ENCODE measurements around the gene PARD6G.
"Not testable (repeated sequence)": the region's sequence is repeated elsewhere in the genome, so short reads cannot be mapped to it uniquely, and the experiment has no call there.

Gene PARD6G

DNA sequence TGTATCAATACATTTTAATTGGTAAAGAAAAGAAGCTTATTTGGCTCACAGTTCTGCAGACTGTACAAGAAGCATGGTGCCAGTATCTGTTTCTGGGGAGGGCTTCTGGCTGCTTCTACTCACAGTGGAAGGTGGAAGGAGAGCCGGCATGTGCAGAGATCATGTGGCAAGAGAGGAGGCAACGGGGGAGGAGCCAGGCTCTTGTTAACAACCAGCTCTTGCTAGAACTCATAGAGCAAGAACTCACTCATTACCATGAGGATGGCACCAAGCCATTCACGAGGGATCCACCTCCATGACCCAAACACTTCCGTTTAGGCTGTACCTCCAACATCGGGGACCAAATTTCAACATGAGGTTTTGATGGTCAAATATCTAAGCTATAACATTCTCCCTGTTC lies 7.5 kb downstream of the PARD6G start:
- no peak for DNase-seq

DNA sequence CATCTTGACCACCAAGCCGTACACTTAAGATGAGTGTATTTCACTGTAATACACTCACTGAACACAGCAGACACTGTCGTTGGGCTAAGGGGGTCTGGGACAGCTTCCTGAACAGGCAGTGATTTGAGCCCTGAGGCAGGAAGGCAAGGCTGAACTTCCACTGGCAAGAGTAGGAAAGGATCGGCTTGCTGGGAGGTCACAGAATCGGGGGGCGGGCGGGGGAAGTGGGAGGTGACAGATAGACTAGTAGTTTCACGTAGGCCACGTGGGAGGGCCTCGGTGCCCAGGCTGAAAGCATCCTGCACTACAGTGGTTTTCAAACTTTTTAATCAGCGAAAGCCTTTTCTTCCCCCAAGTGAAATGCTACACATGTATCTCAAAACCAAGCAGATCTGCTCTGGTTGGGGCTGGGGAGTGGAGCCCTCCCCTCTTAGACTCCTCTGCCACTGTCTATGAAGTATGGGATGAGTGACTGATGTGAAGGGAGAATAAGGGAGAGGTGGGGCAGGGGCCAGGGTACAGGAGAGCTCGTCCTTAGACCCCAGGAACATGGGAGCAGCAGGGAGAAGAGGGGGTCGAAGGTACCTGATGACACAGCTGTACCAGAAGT lies 8.6 kb downstream of the PARD6G start:
- DNase-seq = no peak

DNA sequence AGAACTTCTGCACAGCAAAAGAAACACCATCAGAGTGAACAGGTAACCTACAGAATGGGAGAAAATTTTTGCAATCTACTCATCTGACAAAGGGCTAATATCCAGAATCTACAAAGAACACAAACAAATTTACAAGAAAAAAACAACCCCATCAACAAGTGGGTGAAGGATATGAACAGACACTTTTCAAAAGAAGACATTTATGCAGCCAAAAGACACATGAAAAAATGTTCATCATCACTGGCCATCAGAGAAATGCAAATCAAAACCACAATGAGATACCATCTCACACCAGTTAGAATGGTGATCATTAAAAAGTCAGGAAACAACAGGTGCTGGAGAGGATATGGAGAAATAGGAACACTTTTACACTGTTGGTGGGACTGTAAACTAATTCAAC lies 9.8 kb downstream of the PARD6G start:
- DNase-seq = not testable (repeated sequence)

DNA sequence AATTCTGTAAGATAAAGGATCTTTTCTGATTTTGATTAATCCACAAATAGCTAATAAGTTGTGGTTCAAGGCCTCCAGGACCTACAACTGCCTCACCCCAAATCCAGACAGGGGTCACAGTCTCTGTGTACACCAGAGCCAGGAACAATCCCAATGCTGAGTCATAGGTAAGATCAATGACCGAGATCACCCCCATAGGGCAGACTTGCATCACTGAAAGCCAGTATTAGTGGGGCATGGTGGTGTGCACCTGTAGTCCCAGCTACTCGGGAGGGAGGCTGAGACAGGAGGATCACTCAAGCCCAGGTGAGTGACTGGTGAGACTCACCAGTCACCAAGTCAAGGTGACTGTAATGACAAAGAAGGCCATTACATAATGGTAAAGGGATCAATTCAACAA lies 12.9 kb downstream of the PARD6G start:
- no peak for DNase-seq

DNA sequence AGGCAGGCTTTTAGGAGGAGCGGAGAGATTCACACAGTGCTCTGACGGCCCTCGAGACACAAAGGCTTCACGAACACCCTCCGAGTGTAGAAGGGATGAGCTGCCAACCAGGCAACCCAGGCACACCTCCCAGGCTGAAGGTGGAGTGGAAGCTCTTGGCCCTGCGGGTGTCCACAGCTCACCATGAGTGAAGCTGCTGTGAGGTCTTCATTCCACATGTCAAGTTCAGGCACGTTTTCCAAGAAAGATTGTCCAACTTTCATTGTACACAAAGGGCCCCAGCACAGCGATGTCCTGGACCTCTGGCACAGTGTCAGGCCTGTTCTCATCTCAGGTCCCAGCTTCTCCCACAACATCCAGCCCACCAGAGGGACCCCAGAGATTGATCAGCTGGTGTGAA lies 13.4 kb downstream of the PARD6G start:
- no peak for DNase-seq

DNA sequence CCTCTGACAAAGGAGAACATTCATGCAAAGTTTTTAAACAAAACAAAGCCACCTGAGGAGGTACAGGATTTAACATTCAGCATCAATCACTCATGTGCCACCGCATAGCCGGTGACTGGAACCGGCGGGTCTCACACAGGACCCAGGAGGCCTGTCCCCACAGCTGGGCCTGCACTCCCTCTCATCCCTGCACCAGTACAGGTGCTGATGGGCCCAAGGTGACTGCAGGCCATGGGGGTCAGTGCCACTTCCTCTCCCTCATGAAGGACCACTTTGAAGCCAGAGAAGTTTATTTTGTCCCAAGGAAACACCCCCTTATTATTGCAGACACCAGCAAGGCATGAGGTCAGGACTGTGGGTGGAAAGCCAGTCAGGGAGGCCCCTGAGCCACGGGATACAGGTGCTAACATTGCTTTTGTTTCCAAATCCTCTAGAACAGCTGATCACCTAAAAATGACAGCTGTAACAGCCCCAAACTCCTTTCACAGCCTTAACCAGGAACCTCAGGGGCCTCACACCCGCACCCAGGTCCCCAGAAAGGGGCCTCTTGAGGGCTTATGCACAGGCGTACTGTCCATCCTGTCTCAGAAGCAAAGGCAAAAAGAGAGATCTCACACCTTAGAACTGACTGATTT lies 14.0 kb downstream of the PARD6G start:
- no peak for DNase-seq

DNA sequence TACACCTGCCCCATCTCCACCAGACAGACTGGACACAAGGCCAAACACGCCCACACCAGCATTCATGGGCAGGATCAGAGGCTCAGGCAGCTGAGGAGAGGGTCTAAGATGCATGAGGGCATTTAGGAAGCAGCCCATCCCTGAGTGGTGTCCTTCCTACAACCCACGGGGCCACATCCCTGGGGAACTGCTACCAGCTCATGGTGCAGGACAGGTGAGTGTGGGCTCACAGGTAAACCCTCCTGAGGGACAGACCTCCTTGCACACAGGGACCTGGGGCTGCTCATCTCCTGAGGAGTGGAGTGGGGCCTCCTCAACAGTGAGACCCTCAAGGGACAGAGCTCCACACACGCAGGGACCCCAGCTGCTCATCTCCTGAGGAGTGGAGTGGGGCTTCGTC lies 14.6 kb downstream of the PARD6G start:
- no peak for DNase-seq

DNA sequence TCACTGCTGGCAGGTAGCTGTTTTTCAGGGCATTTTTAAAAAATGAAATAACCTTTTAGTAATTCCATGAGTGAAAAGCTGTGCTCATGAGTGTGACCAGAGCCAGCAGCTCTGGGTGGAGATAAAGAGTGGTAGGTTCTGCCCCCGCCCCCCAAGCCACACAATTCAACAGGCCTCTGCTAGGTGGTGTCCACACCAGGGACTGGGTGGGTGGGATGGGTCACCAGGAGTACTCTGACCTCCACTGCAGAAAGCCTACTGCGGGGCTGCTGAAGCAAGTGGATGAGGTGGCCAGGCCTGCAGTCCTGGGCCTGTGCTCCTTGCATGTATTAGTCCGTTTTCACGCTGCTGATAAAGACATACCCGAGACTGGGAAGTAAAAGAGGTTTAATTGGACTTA lies 15.3 kb downstream of the PARD6G start:
- no peak for DNase-seq

DNA sequence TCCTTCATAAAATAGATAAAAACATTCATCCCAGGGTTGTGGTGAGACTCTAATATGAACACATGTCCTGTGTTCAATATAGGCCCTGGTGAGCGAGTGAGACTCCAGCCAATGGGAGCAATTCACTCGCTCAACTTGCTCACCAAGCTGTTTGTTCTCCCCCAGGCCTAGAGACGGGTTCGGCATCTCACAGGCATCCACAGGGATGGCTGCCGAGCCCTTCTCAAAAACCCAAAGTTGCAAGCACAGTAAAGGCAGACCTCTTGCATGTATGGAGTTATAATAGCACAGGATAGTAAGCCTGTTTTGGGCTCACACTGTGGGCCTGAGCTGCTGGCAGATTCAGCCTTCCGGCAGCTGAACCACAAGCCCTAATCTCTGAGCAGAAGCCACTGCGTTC lies 15.7 kb downstream of the PARD6G start:
- DNase-seq = no peak

DNA sequence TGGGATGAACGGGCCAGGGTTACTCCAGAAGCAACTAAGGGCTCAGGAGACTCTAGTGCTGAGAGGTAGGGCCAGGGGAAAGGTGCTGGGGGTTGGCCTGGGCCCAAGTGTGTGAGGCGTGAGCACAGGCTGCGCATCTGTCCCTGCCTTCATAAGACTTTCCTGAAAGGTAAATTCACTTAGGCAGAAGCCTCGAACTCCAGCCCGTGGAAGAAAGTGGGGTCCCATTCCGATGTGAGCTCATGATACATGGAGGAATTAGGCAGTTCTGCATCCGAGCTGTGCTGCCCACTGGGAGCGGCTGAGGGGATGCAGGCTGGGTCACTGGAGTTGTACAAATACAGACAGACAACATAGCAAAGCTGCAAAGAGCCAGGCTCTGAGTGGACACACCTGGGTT lies 16.2 kb downstream of the PARD6G start:
- no peak for DNase-seq

DNA sequence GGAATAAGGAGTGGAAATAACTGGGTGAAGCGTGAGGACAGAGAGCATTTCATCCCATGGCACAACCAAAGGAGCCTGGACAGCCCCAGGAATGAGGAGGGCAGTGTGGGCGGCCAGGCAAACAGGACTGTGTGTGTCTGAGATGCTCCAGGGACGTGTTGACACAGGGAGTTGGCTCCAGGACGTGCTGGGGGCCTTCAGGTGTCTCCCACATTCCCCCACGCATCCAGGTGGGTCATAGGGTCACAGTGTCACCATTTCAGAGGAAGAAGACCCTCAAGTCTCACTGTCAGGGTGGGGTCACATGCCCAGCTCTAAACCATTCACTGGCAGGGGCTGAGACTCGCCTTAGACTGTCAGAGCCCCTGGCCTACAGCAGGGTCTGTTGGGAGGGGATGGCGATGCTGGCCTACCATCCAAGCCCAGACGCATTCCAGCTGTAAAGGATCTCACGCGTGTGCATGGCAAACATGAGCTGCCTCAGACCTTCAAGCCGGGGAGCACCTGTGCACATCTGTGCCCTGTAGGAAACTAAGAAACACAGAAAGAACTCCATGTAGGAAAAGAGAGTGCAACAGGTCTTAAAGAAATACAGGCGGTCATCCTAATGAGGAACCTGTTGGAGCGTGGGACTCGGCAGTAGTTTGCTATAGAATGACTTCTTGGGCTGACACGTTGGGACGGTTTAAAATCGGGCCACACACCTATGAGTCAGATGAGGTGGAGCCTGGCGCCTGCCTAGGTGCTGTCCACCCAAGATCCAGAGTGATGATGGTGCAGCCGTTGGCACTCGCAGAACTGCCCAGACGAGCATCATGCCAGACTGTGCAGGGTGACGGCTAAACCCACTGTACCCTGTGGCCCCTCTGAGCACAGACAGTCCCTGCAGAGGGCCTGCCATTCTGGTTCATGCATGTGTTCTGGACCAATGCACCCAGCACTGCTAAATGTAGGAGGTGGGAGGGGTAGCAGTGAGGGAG lies 17.3 kb downstream of the PARD6G start:
- no peak for DNase-seq

DNA sequence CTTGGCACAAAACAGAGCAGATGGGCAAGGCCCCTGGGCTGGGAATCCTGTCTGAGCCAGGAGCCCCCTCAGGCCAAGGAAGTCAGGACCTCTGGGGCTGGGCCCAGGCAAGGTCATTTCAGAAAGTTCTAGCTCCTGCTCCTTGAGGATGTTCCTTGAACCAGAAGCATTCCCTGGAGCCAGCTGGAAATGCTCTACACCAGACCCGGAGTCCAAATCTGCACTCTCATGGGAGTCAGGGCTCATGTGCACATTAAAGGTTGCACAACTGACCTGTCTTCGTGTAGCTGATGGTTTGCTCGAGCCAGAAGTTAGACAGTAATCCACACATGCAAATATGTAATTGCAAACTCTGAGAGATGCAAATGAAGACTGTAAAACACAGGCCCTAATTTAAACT lies 18.0 kb downstream of the PARD6G start:
- DNase-seq = no peak

DNA sequence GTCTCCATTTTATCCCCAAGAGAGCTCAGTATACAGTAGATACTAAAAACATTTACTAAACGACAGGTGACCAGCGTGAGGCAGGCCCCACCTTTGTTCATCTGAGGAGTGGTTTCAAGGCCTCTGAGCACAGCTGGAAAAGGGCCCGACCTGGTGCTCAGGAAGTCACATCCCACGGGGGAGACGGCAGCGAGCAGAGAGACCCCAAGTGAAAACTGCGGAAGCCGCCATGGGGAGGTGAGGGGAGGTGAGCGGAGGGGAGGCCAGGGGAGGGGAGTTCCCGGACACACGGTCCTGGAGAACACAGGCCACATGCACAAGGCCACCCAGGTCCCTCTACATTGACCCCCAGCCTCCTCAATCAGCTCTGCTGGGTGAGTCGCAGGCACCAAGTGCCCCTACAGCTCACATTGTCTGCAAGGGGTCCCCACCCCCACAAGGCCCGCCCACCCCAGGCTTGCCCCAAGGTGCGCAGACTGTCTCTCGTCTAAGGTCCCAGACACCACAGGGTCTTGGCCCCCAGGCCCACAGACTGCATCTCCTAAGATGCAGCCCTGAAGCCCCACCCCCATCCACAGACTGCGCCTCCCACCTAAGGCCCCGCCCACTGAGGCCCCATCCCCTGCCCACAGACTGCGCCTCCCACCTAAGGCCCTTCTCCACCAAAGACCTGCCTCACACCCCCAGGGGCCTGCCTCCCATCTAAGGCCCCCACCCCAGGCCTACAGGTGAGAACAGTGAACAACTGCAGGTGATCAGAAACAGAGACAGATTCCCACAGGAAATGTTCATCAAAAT lies 19.1 kb downstream of the PARD6G start:
- no peak for DNase-seq

DNA sequence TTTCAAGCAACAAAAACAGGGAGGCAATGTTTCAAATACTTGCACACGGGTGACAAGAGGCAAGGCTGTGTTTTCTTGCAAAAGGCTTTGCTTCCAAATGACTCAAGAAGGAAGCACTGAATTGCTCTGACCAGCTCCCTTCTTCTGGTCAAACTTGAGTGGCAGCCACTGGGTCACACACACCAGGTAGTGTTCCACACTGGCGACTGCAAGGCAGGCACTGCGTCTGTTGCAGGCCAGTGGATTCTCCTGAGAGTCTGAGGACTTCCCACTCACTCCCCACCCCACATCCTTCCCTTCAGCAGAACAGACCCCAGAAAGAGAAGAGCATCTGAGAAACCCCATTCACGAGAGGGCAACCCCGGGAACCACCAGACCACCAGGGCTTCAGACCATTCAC lies 19.8 kb downstream of the PARD6G start:
- DNase-seq = no peak

DNA sequence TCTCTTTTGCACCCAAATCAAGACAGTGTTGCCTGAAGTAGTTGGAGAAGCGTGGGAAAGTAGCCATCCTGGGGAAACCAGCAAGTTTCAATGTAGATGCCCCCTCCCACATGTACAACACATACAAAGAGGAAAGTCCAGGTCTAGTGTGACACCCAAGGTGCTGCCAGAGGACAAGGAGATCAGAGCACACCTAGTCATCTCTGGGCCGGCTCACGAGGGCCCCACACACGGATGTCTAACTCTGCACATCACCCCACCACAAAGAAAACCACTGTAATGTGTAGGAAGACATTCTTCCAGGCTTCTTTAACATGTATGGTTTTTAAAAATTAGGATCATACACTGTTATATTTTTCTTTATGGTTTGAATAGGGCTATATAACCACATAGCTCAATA lies 21.6 kb downstream of the PARD6G start:
- no peak for DNase-seq

DNA sequence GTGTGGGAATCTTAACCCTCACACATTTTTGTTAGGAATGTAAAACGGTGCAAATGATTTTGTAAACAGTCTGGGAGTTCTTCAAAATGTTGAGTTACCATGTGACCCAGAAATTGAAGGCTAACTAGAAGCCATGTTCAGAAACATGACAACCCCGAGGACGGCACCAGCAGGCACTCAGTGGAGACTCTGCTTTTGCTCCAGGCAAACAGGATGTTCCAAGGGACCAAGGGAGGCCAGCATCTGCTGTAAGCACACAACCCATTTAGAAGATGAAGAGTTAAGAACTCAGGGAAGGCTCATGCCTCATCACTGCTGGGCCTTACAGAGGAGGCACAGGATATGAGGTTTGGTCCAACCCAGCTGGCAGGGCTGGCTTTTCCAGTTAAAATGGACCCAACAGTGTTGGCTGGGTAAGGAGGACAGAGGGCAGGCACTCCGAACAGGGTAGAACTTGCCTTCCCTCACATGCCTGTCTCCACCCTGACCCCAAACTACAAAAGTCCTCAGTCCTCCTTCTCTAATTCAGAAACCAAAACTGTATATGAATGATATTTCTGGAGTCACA lies 23.6 kb downstream of the PARD6G start:
- DNase-seq = no peak

DNA sequence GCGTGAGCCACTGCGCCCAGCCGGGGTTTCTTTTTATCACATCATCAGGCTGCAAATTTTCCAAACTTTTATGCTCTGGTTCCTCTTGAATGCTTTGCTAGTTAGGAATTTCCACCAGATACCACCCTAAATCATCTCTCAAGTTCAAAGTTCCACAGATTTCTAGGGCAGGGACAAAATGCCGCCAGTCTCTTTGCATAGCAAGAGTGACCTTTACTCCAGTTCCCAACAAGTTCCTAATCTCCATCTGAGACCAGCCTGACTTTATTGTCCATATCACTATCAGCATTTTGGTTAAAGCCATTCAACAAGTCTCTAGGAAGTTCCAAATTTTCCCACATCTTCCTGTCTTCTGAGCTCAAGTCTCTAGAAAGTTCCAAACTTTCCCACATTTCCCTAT lies 27.8 kb downstream of the PARD6G start:
- DNase-seq = not testable (repeated sequence)

DNA sequence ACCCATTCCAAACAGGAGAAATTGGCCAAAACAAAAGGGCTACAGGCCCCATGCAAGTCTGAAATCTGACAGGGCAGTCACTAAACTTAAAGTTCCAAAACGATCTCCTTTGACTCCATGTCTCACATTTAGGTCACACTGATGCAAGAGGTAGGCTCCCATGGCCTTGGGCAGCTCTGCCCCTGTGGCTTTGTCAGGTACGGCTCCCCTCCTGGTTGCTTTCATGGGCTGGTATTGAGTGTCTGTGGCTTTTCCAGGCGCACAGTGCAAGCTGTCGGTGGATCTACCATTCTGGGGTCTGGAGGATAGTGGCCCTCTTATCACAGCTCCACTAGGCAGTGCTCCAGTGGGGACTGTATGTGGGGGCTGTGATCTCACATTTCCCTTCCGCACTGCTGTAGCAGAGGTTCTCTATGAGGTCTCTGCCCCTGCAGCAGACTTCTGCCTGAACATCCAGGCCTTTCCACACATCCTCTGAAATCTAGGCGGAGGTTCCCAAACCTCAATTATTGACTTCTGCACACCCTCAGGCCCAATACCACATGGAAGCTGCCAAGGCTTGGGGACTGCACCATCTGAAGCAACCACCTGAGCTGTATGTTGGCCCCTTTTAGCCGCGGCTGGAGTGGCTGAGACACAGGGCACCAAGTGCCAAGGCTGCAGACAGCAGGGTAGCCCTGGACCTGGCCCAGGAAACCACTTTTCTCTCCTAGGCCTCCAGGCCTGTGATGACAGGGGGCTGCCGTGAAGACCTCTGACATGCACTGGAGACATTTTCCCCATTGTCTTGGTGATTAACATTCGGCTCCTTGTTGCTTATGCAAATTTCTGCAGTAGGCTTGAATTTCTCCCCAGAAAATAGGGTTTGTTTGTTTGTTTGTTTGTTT lies 28.7 kb downstream of the PARD6G start:
- DNase-seq = no peak

DNA sequence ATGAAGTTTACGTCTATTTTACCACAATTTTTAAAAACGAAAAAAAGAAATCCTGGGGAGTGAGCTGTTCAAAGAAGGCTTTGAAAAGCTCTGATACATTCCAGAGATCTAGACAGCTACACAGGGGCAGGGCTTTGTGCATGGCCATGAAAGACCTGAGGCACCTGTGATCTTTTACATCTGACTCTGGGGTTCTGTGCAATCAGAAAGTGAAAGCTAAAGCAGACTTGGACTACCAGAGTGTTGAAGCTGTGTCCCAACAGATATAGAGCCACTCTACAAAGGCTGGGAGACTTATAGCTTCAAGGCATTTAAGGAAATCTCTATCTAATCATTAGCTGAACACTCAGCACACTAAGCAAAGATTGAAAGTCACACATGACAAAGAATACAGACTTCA lies 34.1 kb downstream of the PARD6G start:
- DNase-seq = no peak

DNA sequence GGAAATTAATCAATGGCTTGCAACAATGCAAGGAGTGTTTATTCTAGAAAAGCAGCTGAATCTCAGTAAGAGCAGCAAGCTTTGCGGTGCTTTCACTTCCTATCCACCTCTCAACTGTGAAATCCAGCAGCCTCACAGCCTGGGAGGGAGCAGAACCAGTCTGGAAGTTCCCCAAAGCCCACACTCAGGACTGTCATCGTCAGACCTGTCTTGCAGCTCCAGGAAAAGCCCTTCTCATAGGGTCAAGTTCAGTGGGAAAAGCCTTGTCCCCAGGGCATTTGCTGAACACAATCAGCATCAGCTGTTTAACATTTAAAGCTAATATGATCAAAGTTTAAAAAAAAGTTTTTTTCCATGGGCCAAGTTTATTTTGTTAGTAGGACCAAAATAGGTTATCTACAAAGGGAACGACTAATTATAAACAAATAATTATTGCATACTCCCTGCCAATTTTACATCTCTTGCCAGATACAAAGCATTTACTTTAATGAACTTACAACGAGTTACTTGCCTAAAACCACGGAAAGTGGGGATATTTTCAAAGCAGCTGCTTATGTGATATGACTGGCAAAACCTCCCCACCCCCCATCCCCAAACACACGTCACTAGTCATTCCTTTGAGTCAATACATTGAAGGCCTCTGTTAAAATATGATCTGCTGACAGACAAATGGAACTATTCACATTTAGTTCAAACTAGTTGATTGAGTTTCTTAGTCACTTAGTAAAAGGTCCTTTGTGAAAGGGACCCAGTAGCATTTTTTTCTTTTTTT lies 36.8 kb downstream of the PARD6G start:
- DNase-seq = no peak

DNA sequence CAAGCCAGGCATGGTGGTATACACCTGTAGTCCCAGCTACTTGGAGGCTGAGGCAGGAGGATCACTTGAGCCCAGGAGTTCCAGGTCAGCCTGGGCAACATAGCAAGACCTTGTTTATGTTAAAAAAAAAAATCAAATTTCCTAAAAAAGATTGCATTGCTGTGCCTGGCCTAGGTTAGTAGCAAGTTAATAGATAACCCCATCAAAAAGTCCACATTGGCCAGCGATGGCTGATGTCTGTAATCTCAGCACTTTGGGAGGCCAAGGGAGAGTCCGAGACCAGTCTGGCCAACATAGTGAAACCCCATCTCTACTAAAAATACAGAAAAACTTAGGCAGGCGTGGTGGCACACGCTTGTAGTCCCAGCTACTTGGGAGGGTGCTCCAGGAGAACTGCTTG lies 38.7 kb downstream of the PARD6G start:
- no peak for DNase-seq

Data from CD4-positive, alpha-beta T cell treated with Interleukin-12 subunit alpha and Interleukin-12 subunit beta, for 1 hour (primary cell).